Measurements from ENCODE around the gene CIAO1.

GRCh38 chr2:96245609-96246390 lies 20.2 kb upstream of the CIAO1 start:
- TF ChIP-seq CTCF (IDR thresholded peaks at IDR 0.05) = no peak
- TF ChIP-seq ZFX (IDR thresholded peaks at IDR 0.05; ENCODE audit: borderline replicate concordance) = no peak
